GM12878 (cell line): ENCODE results near the gene DIAPH3. TPM values are rescaled to one million over a fixed set of nuclear protein-coding genes. Genes with fewer than 3 reads are reported as not detected.

Experiments used
- ATF7 ChIP-seq: fragments of 450-650 bp; IDR thresholded peaks from 2 replicates; pipeline ENCODE4 v1.6.1; 2016; ENCODE audit warnings: low read depth, mild to moderate bottlenecking
- BCLAF1 ChIP-seq: fragments of 450-650 bp; IDR thresholded peaks from 2 replicates; pipeline ENCODE4 v1.6.1; 2017; ENCODE audit warnings: antibody characterized with exemption, mild to moderate bottlenecking, moderate library complexity
- BHLHE40 ChIP-seq, 2 experiments: fragments of 450-650 bp in 1 of 2; IDR thresholded peaks; 2 replicates each; pipeline ENCODE4 v1.6.1; 2011 to 2017; ENCODE audit warnings: low read depth in 2 of 2, borderline replicate concordance in 1 of 2, improper control_type of control experiment in 1 of 2, low read length in 1 of 2, mild to moderate bottlenecking in 1 of 2
- EED ChIP-seq: sonication (generic); IDR thresholded peaks from 2 replicates; pipeline ENCODE4 v1.6.1; 2016; ENCODE audit warnings: antibody characterized with exemption, low read depth
- ETV6 ChIP-seq, 2 experiments: fragments of 450-650 bp in 1 of 2; IDR thresholded peaks in 1 of 2; conservative IDR thresholded peaks in 1 of 2; 2 replicates each; pipeline ENCODE4 v1.6.1; 2014; ENCODE audit warnings: antibody characterized with exemption in 1 of 2, borderline replicate concordance in 1 of 2, low read depth in 1 of 2, mild to moderate bottlenecking in 1 of 2, moderate library complexity in 1 of 2
- IRF4 ChIP-seq: IDR thresholded peaks from 2 replicates; pipeline ENCODE4 v1.6.1; 2011; ENCODE audit warnings: low read depth, low read length
- MAX ChIP-seq: IDR thresholded peaks from 2 replicates; pipeline ENCODE4 v1.6.1; 2012; ENCODE audit warnings: low read depth, low read length, improper control_type of control experiment
- POLR2AphosphoS2 ChIP-seq: IDR thresholded peaks from 2 replicates; pipeline ENCODE4 v1.6.1; 2011; ENCODE audit warnings: low read depth, mild to moderate bottlenecking, low read length, improper control_type of control experiment, moderate library complexity
- SRF ChIP-seq, 2 experiments: IDR thresholded peaks; 2 replicates each; pipeline ENCODE4 v1.6.1; 2011; ENCODE audit warnings: low read depth in 2 of 2, low read length in 2 of 2, mild to moderate bottlenecking in 1 of 2, moderate library complexity in 1 of 2
- TARDBP ChIP-seq: IDR thresholded peaks from 2 replicates; pipeline ENCODE4 v1.6.1; 2016; ENCODE audit warnings: borderline replicate concordance
- TCF7 ChIP-seq: IDR thresholded peaks from 2 replicates; pipeline ENCODE4 v1.6.1; 2014; ENCODE audit warnings: antibody characterized with exemption, borderline replicate concordance
- WRNIP1 ChIP-seq: IDR thresholded peaks from 2 replicates; pipeline ENCODE4 v1.6.1; 2011; ENCODE audit warnings: low read depth, low read length, improper control_type of control experiment, borderline replicate concordance
- polyA plus RNA-seq, 11 experiments: library from polyadenylated mRNA; depleted of rRNA in 4 of 11; unstranded in 6 of 11; stranded (reverse) in 5 of 11; fragments of >200 nt; fragmentation: Nextera tagmentation in 4 of 11; fragmentation: Illumina TruSeq in 1 of 11; extraction: Ambion mirVana in 4 of 11; extraction: Trizol in 1 of 11; gene quantifications; 1 replicate in 1 of 11; 2 replicates in 10 of 11; pipeline versions ENCODE4 v1.2.1 to v1.2.3, GENCODE V29; 2011 to 2016; ENCODE audit warnings: inconsistent platforms in 2 of 11, missing spikeins in 2 of 11, low read depth in 1 of 11
- total RNA-seq, 4 experiments: library from RNA; depleted of rRNA in 3 of 4; stranded (reverse); fragments of >200 nt in 3 of 4; fragmentation: Illumina TruSeq in 1 of 4; extraction: Trizol in 1 of 4; gene quantifications; 2 replicates each; pipeline versions ENCODE4 v1.2.1 to v1.2.3, GENCODE V29; 2013 to 2021

Gene DIAPH3
- total and polyA plus RNA-seq, 10 of the 15 experiments (the other 5 are each of a cell fraction or from before 2014, with no cell fraction given), result 10.1 to 25.2 (median 15.4) TPM

GRCh38 chr13:59861676-59862075 lies 302.1 kb downstream of the DIAPH3 start (continued):
- TF ChIP-seq BCLAF1 (no peak), BHLHE40 (IDR thresholded peaks at IDR 0.05; ENCODE audit: borderline replicate concordance in 1 of 2, low read depth in 2 of 2, low read length in 1 of 2) (no peak), TCF7 (no peak), SRF (IDR thresholded peaks at IDR 0.05; ENCODE audit: low read depth in 2 of 2, low read length in 2 of 2) (no peak), POLR2AphosphoS2 (no peak), IRF4 (no peak), EED (no peak), WRNIP1 (no peak), ETV6 (conservative IDR thresholded peaks at IDR 0.05 in 1 of 2, IDR thresholded peaks at IDR 0.05 in 1 of 2; ENCODE audit: borderline replicate concordance in 1 of 2, low read depth in 1 of 2) (no peak), ATF7 (no peak), TARDBP (no peak), MAX (no peak)
